H1 (cell line): ENCODE results near the gene ADAMTS6. TPM values are rescaled to one million over a fixed set of nuclear protein-coding genes. Genes with fewer than 3 reads are reported as not detected.

Experiments used
- CTCF ChIA-PET: fragments of 300-600 bp; sonication (Branson Sonifier 250); formaldehyde crosslinking; loops from one replicate; lab custom pipeline; 2021; ENCODE audit not compliant: partially characterized antibody; lab: Charles Lee
- POLR2A ChIA-PET: fragments of 300-600 bp; sonication (Branson Sonifier 250); formaldehyde crosslinking; loops from one replicate; lab custom pipeline; 2021; ENCODE audit warnings: inconsistent platforms; ENCODE audit not compliant: partially characterized antibody; lab: Charles Lee
- DNase-seq, 2 experiments: peaks; one replicate each; pipeline versions ENCODE4 v3.0.0 to v3.0.0-alpha.2; 2010 to 2022; ENCODE audit warnings: low spot score in 2 of 2, low read depth in 1 of 2, mixed read lengths in 1 of 2
- FAIRE-seq: peaks from 2 replicates; lab custom pipeline; 2011; peaks lifted over from hg19 to GRCh38; lab: Jason Lieb, UNC
- H2AFZ ChIP-seq: 2 replicates; pipeline ENCODE4 v1.8.1; 2012; ENCODE audit warnings: low read length, inconsistent platforms
- H2AK5ac ChIP-seq: 2 replicates; pipeline ENCODE4 v1.6.1; 2013; ENCODE audit warnings: low read depth, low read length
- H2BK120ac ChIP-seq: replicated peaks from 2 replicates; pipeline ENCODE3; 2013; ENCODE audit warnings: low read depth, low read length, inconsistent platforms
- H2BK12ac ChIP-seq: 2 replicates; pipeline ENCODE4 v1.6.1; 2013; ENCODE audit warnings: low read depth, low read length
- H2BK15ac ChIP-seq: 2 replicates; pipeline ENCODE4 v1.6.1; 2013; ENCODE audit warnings: low read length
- H2BK20ac ChIP-seq: 2 replicates; pipeline ENCODE4 v1.6.1; 2013; ENCODE audit warnings: low read length
- H2BK5ac ChIP-seq: 2 replicates; pipeline ENCODE4 v1.6.1; 2013; ENCODE audit warnings: low read depth, low read length
- H3K14ac ChIP-seq: 2 replicates; pipeline ENCODE4 v1.6.1; 2013; ENCODE audit warnings: inconsistent platforms; ENCODE audit not compliant: insufficient read length
- H3K18ac ChIP-seq: 2 replicates; pipeline ENCODE4 v1.6.1; 2013; ENCODE audit warnings: low read length; ENCODE audit errors: extremely low read depth
- H3K23ac ChIP-seq: 2 replicates; pipeline ENCODE4 v1.6.1; 2013; ENCODE audit warnings: inconsistent platforms; ENCODE audit not compliant: insufficient read length
- H3K23me2 ChIP-seq: 2 replicates; pipeline ENCODE4 v1.6.1; 2013; ENCODE audit warnings: low read depth, low read length
- H3K27ac ChIP-seq: 2 replicates; pipeline ENCODE4 v1.6.1; 2011; ENCODE audit warnings: low read depth, low read length, inconsistent platforms
- H3K27me3 ChIP-seq, 4 experiments: replicated peaks in 1 of 4; 1 replicate in 1 of 4; 2 replicates in 3 of 4; pipeline versions ENCODE4 v1.6.1 to v1.8.1; 2011 to 2013; ENCODE audit warnings: low read length in 3 of 4, mild to moderate bottlenecking in 3 of 4, inconsistent platforms in 2 of 4, mixed read lengths in 2 of 4, moderate library complexity in 1 of 4; ENCODE audit not compliant: control insufficient read depth in 3 of 4, insufficient read depth in 3 of 4; ENCODE audit errors: extremely low read depth in 1 of 4
- H3K36me3 ChIP-seq, 4 experiments: 2 replicates each; pipeline versions ENCODE4 v1.6.1 to v1.8.1; 2011 to 2013; ENCODE audit warnings: mild to moderate bottlenecking in 4 of 4, low read length in 3 of 4, moderate library complexity in 2 of 4, control low read depth in 1 of 4, inconsistent platforms in 1 of 4; ENCODE audit not compliant: insufficient read depth in 4 of 4, control insufficient read depth in 2 of 4
- H3K4ac ChIP-seq: replicated peaks from 2 replicates; pipeline ENCODE3; 2013; ENCODE audit warnings: low read length, low read depth, mixed read lengths, inconsistent platforms; ENCODE audit not compliant: insufficient read length
- H3K4me1 ChIP-seq, 4 experiments: replicated peaks in 1 of 4; 1 replicate in 1 of 4; 2 replicates in 3 of 4; pipeline versions ENCODE4 v1.6.1 to v1.8.1; 2011 to 2013; ENCODE audit warnings: low read length in 3 of 4, inconsistent platforms in 2 of 4, mixed read lengths in 1 of 4; ENCODE audit not compliant: insufficient read depth in 4 of 4, control insufficient read depth in 3 of 4
- H3K4me2 ChIP-seq, 2 experiments: 2 replicates each; pipeline versions ENCODE4 v1.6.1 to v1.8.1; 2011 to 2013; ENCODE audit warnings: low read depth in 2 of 2, low read length in 2 of 2, control low read depth in 1 of 2, inconsistent platforms in 1 of 2, mild to moderate bottlenecking in 1 of 2; ENCODE audit not compliant: insufficient read depth in 1 of 2
- H3K4me3 ChIP-seq, 4 experiments: fragments of 200-600, 300-600 bp in 1 of 4; sonication (generic), shearing (Covaris generic), sonication (Bioruptor Twin) in 1 of 4; 2 replicates each; pipeline versions ENCODE4 v1.5.1 to v1.8.1; 2011 to 2016; ENCODE audit warnings: low read length in 4 of 4, low read depth in 3 of 4, control low read depth in 2 of 4, inconsistent platforms in 2 of 4, mild to moderate bottlenecking in 2 of 4, mixed read lengths in 1 of 4, moderate library complexity in 1 of 4; ENCODE audit not compliant: insufficient read depth in 2 of 4; ENCODE audit errors: extremely low read depth in 1 of 4
- H3K56ac ChIP-seq: replicated peaks from 2 replicates; pipeline ENCODE3; 2013; ENCODE audit warnings: low read depth, mild to moderate bottlenecking, mixed read lengths, low read length, inconsistent platforms; ENCODE audit not compliant: insufficient read length
- H3K79me1 ChIP-seq: 2 replicates; pipeline ENCODE4 v1.6.1; 2013; ENCODE audit warnings: low read depth, low read length, control low read depth
- H3K79me2 ChIP-seq, 2 experiments: 2 replicates each; pipeline versions ENCODE4 v1.6.1 to v1.8.1; 2012 to 2013; ENCODE audit warnings: low read length in 2 of 2, mild to moderate bottlenecking in 2 of 2, inconsistent platforms in 1 of 2; ENCODE audit not compliant: insufficient read depth in 2 of 2, control insufficient read depth in 1 of 2
- H3K9ac ChIP-seq, 4 experiments: replicated peaks in 1 of 4; 1 replicate in 1 of 4; 2 replicates in 3 of 4; pipeline versions ENCODE4 v1.6.1 to v1.8.1; 2011 to 2013; ENCODE audit warnings: low read depth in 3 of 4, low read length in 3 of 4, control low read depth in 2 of 4, mild to moderate bottlenecking in 2 of 4, moderate library complexity in 2 of 4, inconsistent platforms in 1 of 4; ENCODE audit errors: extremely low read depth in 1 of 4
- H3K9me3 ChIP-seq, 2 experiments: 2 replicates each; pipeline versions ENCODE4 v1.6.1 to v1.8.1; 2012 to 2013; ENCODE audit warnings: mild to moderate bottlenecking in 2 of 2, moderate library complexity in 2 of 2, control low read depth in 1 of 2, inconsistent platforms in 1 of 2, low read depth in 1 of 2, low read length in 1 of 2, mixed read lengths in 1 of 2; ENCODE audit not compliant: insufficient read depth in 2 of 2
- H4K20me1 ChIP-seq, 2 experiments: replicated peaks in 1 of 2; 2 replicates each; pipeline versions ENCODE3 to v1.8.1; 2011 to 2013; ENCODE audit warnings: inconsistent platforms in 2 of 2, low read length in 2 of 2, mild to moderate bottlenecking in 1 of 2; ENCODE audit not compliant: insufficient read depth in 2 of 2, control insufficient read depth in 1 of 2
- H4K5ac ChIP-seq: 2 replicates; pipeline ENCODE4 v1.6.1; 2013; ENCODE audit warnings: low read length, low read depth, mixed read lengths, inconsistent platforms; ENCODE audit not compliant: insufficient read length
- H4K8ac ChIP-seq: 2 replicates; pipeline ENCODE4 v1.8.0; 2013; ENCODE audit warnings: mild to moderate bottlenecking, moderate library complexity, low read length, inconsistent platforms; ENCODE audit not compliant: insufficient read depth; ENCODE audit errors: extremely low read depth
- H4K91ac ChIP-seq: replicated peaks from 2 replicates; pipeline ENCODE3; 2013; ENCODE audit warnings: low read length, mixed read lengths, inconsistent platforms; ENCODE audit not compliant: insufficient read length
- BACH1 ChIP-seq: IDR thresholded peaks from 2 replicates; pipeline ENCODE4 v1.6.1; 2012; ENCODE audit warnings: low read length, improper control_type of control experiment
- BCL11A ChIP-seq, 2 experiments: IDR thresholded peaks; one replicate each; pipeline ENCODE4 v1.6.1; 2011; ENCODE audit warnings: low read depth in 2 of 2, low read length in 2 of 2, mild to moderate bottlenecking in 2 of 2
- KDM4A ChIP-seq: IDR thresholded peaks from one replicate; pipeline ENCODE4 v1.7.1; 2012; ENCODE audit warnings: low read depth, mild to moderate bottlenecking, moderate library complexity, low read length, inconsistent platforms; ENCODE audit not compliant: severe bottlenecking
- PHF8 ChIP-seq: fragments of 200-600 bp; sonication (generic); conservative IDR thresholded peaks from 2 replicates; pipeline ENCODE4 v1.7.1; 2012; ENCODE audit warnings: low read depth, mild to moderate bottlenecking, inconsistent platforms, low read length, moderate library complexity
- POLR2A ChIP-seq, 2 experiments: IDR thresholded peaks; 1 replicate in 1 of 2; 2 replicates in 1 of 2; pipeline ENCODE4 v1.6.1; 2011; ENCODE audit warnings: low read depth in 2 of 2, low read length in 2 of 2, mild to moderate bottlenecking in 2 of 2; ENCODE audit errors: control extremely low read depth in 1 of 2
- WGBS, 2 experiments: shearing (Covaris generic) in 1 of 2; methylation state at CpG; one replicate each; pipeline versions ENCODE4 v1.1.6 to v1.1.7; 2013 to 2015; ENCODE audit warnings: low lambda C conversion rate in 2 of 2, mixed read lengths in 2 of 2, inconsistent platforms in 1 of 2, low coverage in 1 of 2, missing lambda C conversion rate in 1 of 2; ENCODE audit not compliant: insufficient replicate concordance in 2 of 2, insufficient coverage in 1 of 2, insufficient read length in 1 of 2; ENCODE audit errors: extremely low coverage in 1 of 2, missing lambda C conversion rate in 1 of 2; 5-methylcytosine and 5-hydroxymethylcytosine counted together
- polyA plus RNA-seq, 7 experiments: library from polyadenylated mRNA; depleted of rRNA in 3 of 7; stranded (reverse) in 5 of 7; unstranded in 2 of 7; fragments of >200 nt in 5 of 7; fragments of 200-250 nt in 2 of 7; gene quantifications; 1 replicate in 5 of 7; 2 replicates in 1 of 7; 4 replicates in 1 of 7; pipeline versions ENCODE4 v1.2.1 to v1.2.3, GENCODE V29; 2011 to 2013; ENCODE audit warnings: missing spikeins in 2 of 7, mixed read lengths in 2 of 7
- total RNA-seq: library from RNA; stranded (reverse); fragmentation: NEBNext Ultra II Directional; extraction: Animal tissue kit (Norgen Biotek cat#: 25700); gene quantifications from 2 replicates; pipeline ENCODE4 v1.2.1, GENCODE V29; 2021

The ADAMTS6 gene
- total and polyA plus RNA-seq, 2 of the 8 experiments (the other 6 are each of a cell fraction or from before 2014, with no cell fraction given), result 0.74 to 2.4 TPM

- no peak overlapping the region for H4K5ac ChIP-seq
- no peaks in the 10 kb centered on the region for H4K20me1 ChIP-seq
- no peaks in the 10 kb centered on the region for H3K27me3 ChIP-seq
- H3K27ac ChIP-seq, result no peak overlapping the region
- H2BK20ac ChIP-seq, result no peak overlapping the region
- no peak overlapping the region for H3K23ac ChIP-seq
- no peak overlapping the region for H2BK15ac ChIP-seq
- no peaks in the 10 kb centered on the region for H3K23me2 ChIP-seq
- H3K4me1 ChIP-seq, result peaks cover 4 to 6% (median 5%) of the 10 kb centered on the region in 4 experiments; a peak in 6 of 7 replicates
- no peak overlapping the region for H3K4me3 ChIP-seq
- H2AFZ ChIP-seq, result no peak overlapping the region
- FAIRE-seq (no peak), DNase-seq (no peak)
- ChIA-PET POLR2A (interaction anchor here (2.5 kb wide), 1 partner anchor 21 kb away, joined by 9 read pairs; no protein-coding TSS in a partner anchor), CTCF (interaction anchor here (0.7 to 6.8 kb wide), 6 partner anchors 10 to 379 kb away, joined by 3 to 63 read pairs (median 3); partner anchors contain the start of gene ADAMTS6)
- H3K56ac ChIP-seq, result no peak overlapping the region
- no peak overlapping the region for H3K14ac ChIP-seq
- H3K79me1 ChIP-seq, result no peaks in the 10 kb centered on the region
- H2BK12ac ChIP-seq, result no peak overlapping the region
- TF ChIP-seq POLR2A (IDR thresholded peaks at IDR 0.05; ENCODE audit: control extremely low read depth in 1 of 2, low read depth in 2 of 2, low read length in 2 of 2) (no peak), PHF8 (no peak), BACH1 (no peak), KDM4A (no peak), BCL11A (IDR thresholded peaks at IDR 0.05; ENCODE audit: low read depth in 2 of 2, low read length in 2 of 2) (no peak)
- no peaks in the 10 kb centered on the region for H3K9me3 ChIP-seq
- H2AK5ac ChIP-seq, result no peak overlapping the region
- no peak overlapping the region for H3K9ac ChIP-seq
- no peak overlapping the region for H2BK5ac ChIP-seq
- no peak overlapping the region for H2BK120ac ChIP-seq
- WGBS, 2 experiments, result 82% methylated on average over 2 of the region's 2 CpGs; no CpG with 5 or more reads in 1 of the 2 experiments
- H3K18ac ChIP-seq, result no peak overlapping the region
- H3K36me3 ChIP-seq, result no peaks in the 10 kb centered on the region
- H3K4me2 ChIP-seq, result no peak overlapping the region
- H3K79me2 ChIP-seq, result no peaks in the 10 kb centered on the region
- H3K4ac ChIP-seq, result no peak overlapping the region
- H4K8ac ChIP-seq, result no peak overlapping the region
- H4K91ac ChIP-seq, result no peak overlapping the region
Observed at GRCh38 chr5:65104831-65105230, 376.9 kb downstream of the ADAMTS6 start.
